RWPE1 (cell line): ENCODE measurements around the gene FDCSP.

Source experiments
- CTCF ChIA-PET: fragments of 350-600 bp; sonication (Branson Sonifier 250); formaldehyde crosslinking; extraction: SDS; loops from one replicate; lab custom pipeline; 2021; lab: Yijun Ruan, JAX
- POLR2A ChIA-PET: fragments of 400-600 bp; formaldehyde crosslinking; extraction: SDS; loops from one replicate; lab custom pipeline; 2020; ENCODE audit warnings: antibody characterized with exemption; ENCODE audit not compliant: low non-redundant PET; lab: Yijun Ruan, JAX
- DNase-seq: peaks from one replicate; pipeline ENCODE4 v3.0.0; 2012; ENCODE audit warnings: low spot score
- H3K27ac ChIP-seq: fragments of 450-650 bp; 2 replicates; pipeline ENCODE4 v1.5.1; 2017
- TF ChIP-seq, protein P1 (sequence below): fragments of 450-650 bp; conservative IDR thresholded peaks from 2 replicates; pipeline ENCODE4 v1.5.1; 2017; ENCODE audit warnings: low read depth, mild to moderate bottlenecking

The FDCSP gene

DNA sequence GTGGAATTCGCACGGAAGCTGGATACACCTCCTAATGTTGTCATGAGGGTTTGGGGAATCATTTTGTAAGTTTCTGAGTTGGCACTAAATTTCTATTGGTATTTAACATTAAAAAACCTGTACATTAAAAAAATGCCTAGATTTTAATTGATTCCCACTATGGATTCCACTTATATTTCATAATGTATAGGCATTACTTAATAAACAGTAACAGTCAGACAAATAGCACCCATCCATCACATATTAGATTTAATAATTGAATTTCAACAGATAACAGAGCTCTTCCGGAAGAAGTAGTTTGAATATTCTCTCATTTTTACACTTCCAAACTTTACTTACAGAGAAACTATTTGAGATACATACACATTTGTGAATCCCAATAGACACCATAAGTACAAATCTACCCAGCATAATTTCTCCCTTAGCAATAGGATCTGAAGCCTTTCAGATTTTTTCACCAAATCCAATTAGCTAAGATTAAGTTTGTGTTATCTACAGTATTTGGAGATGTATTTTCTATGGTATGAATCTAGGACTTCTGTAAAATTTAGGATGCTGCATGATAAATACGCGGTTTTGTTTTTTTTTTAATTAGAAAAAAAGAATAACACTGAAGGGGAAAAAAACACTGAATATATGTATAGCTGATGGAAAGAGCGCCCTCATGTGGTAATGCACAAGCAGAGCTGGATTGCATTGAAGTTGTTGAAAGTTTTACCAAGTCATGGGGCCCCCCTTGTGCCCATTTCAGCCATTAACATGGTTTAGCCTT is 42.6 kb upstream of the FDCSP start:
- TF ChIP-seq, protein P1, sequence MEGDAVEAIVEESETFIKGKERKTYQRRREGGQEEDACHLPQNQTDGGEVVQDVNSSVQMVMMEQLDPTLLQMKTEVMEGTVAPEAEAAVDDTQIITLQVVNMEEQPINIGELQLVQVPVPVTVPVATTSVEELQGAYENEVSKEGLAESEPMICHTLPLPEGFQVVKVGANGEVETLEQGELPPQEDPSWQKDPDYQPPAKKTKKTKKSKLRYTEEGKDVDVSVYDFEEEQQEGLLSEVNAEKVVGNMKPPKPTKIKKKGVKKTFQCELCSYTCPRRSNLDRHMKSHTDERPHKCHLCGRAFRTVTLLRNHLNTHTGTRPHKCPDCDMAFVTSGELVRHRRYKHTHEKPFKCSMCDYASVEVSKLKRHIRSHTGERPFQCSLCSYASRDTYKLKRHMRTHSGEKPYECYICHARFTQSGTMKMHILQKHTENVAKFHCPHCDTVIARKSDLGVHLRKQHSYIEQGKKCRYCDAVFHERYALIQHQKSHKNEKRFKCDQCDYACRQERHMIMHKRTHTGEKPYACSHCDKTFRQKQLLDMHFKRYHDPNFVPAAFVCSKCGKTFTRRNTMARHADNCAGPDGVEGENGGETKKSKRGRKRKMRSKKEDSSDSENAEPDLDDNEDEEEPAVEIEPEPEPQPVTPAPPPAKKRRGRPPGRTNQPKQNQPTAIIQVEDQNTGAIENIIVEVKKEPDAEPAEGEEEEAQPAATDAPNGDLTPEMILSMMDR, result peak; percentile 73
- peak; percentile 8 for DNase-seq

DNA sequence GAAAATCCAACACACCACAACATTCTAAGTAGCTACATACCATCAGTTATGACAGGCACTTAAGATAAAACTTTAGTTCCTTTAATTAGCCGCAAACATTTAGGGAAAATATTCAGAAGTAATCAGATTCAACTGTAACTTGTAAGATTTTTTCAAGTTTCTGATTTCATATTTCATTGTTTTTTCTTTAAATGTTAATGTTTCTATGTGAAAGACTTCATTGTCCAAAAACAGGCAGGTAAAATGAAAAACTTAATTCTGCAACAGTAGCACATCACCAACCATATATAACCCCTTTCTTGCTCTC is 42.0 kb upstream of the FDCSP start:
- ChIA-PET CTCF (interaction anchor here (0.5 to 1.2 kb wide), 7 partner anchors 10 to 497 kb away, joined by 3 to 9 read pairs (median 4); no protein-coding TSS in a partner anchor), POLR2A (no interaction called here)
- TF ChIP-seq, protein P1, result peak; percentile 31; the same call in 1 of the 2 replicates
- no peak for DNase-seq
- no peak overlapping the region for H3K27ac ChIP-seq

More for the DNA sequence above, 42.6 kb upstream of the FDCSP start:
- POLR2A ChIA-PET, result no interaction called here
- H3K27ac ChIP-seq, result no peak overlapping the region
- CTCF ChIA-PET, result interaction anchor here (0.5 to 1.2 kb wide), 10 partner anchors 10 to 496 kb away, joined by 3 to 9 read pairs (median 4); no protein-coding TSS in a partner anchor

DNA sequence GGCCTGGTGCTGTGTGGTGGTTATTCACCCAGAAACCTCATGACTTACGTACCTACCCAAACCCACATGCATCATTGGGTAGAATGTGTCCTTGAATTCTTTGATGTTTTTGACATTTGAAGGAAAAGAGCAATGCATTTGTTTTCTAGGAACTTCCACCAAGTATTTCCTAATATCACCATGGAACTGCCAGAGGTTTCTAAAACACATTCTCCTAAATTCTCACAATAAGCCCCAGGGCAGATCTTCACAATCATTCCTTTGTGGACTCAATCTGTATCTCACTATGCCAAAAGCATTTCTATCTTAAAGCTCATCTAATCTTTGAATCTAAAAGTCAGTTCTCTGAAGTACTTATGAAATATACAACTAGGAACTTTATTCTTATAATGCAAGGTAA is 38.7 kb upstream of the FDCSP start:
- ChIA-PET POLR2A (no interaction called here), CTCF (no interaction called here)
- no peak overlapping the region for H3K27ac ChIP-seq
- DNase-seq, result no peak
- TF ChIP-seq, protein P1, result no peak

DNA sequence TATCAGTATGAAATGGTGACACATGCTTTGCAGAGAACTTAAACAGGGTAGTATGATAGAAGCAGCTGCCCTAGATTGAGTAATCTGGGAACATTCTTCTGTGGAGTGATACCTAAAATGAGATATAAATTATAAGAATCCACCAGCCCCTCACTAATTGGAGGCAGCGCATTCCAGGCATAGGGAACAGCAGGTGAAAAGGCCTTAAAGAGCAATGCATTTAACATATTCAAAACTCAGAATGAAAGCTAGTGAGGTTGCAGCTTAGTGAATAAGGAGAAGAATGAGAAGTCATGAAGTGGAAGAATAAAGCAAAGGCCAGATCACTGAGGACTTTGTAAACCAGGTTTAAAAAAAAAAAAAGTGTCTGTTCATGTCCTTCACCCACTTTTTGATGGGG is 35.3 kb upstream of the FDCSP start:
- DNase-seq, result no peak
- H3K27ac ChIP-seq, result no peak overlapping the region
- POLR2A ChIA-PET, result no interaction called here
- TF ChIP-seq, protein P1, result no peak
- CTCF ChIA-PET, result interaction anchor here (0.7 kb wide), 1 partner anchor 1163 kb away, joined by 5 read pairs; no protein-coding TSS in a partner anchor

DNA sequence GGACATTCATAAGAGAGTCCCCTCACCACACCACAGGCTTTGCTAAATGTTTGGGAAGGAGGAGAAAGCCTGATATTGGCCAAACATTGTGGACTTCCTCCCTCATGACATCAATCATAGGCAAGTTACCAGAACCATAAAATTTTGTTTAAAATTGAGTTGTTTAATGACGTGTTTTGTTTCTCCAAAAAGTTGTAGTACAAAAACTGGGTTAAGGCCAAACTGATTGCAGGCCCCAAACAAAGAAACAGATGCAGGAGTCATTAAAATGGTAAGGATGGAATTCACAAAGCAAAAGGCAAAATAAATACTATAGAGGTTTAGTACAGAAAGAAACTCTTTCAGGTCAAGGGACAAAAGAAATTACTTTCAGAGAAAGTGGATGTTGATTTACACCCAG is 34.3 kb upstream of the FDCSP start:
- POLR2A ChIA-PET, result no interaction called here
- no peak for DNase-seq
- H3K27ac ChIP-seq, result no peak overlapping the region
- CTCF ChIA-PET, result no interaction called here
- TF ChIP-seq, protein P1, result no peak

DNA sequence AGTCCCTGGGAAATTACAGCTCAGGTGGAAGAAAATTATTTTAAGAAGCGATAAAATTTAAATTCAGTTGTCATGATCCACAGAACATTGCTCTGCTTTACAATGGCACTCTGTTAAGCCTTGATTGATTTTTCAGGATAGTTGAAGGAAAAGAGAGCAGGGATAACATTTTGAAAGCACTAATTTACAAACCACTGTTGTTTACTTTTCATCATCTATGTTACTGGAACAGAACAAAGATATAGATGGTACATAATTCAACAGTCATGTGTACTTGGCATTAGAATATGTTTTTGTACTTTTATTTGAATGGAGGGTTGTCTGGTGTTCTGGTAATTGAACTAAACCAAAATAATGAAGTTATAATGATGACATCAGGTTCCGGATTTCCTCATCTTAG is 33.0 kb upstream of the FDCSP start:
- TF ChIP-seq, protein P1, result no peak
- ChIA-PET POLR2A (no interaction called here), CTCF (no interaction called here)
- no peak for DNase-seq
- no peak overlapping the region for H3K27ac ChIP-seq
